ENCODE results near the gene TAF9. TPM values are rescaled to one million over a fixed set of nuclear protein-coding genes. Genes with fewer than 3 reads are reported as not detected.
"Not testable (repeated sequence)": the region's sequence is repeated elsewhere in the genome, so short reads cannot be mapped to it uniquely, and the experiment has no call there.

The TAF9 gene
- total RNA-seq, 1 donor from 2014 or later, result 66.3 TPM

DNA sequence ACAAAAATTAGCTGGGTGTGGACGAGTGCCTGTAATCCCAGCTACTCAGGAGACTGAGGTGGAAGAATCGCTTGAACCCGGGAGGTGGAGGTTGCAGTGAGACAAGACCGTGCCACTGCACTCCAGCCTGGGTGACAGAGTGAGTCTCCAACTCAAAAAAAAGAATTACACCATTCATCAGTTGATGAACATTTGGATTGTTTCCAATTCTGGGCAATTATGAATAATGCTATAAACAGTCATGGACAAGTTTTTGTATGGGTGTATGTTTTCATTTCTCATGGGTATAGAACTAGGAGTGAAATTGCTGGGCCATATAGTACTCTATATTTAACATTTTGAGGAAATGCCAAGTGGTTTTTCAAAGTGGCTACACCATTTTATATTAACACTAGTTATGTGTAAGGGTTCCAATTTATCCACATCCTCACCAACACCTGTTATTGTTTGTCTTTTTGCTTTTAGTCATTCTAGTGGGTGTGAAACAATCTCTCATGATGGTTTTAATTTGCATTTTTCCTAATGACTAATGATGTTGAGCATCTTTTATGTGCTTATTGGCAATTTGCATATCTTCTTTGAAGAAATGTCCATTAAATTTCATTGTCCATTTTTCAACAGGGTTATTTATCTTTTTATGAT, 27.7 kb downstream of the TAF9 start:
- DNase-seq (ENCODE audit: low read depth in 2 of 2), result no peak

DNA sequence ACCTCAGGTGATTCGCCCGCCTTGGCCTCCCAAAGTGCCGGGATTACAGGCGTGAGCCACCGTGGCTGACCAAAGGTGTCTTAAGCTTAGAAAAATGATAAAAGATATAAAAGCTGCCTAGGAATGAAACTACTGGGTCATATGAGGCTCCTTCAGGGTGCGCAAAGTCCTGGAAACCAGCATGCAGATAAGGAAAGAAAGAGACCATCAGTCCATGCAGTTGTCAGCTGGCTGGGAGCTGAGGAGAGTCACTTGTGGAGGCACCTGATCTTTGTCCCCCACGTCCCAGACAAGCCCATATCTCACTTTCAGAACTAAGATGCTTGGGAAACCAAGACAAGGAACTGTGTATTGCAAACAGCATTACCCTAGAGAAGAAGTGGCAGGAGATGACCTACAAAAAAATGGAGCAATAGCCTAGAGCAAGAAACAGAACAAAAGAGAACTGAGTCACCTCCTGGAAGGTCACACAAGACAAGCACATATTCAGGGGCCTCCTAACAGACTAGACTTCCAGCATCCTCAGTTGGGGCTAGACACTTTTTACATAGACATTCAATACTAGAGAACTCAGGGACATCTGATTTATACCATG, 33.9 kb downstream of the TAF9 start:
- DNase-seq (ENCODE audit: low read depth in 2 of 2), result no peak

DNA sequence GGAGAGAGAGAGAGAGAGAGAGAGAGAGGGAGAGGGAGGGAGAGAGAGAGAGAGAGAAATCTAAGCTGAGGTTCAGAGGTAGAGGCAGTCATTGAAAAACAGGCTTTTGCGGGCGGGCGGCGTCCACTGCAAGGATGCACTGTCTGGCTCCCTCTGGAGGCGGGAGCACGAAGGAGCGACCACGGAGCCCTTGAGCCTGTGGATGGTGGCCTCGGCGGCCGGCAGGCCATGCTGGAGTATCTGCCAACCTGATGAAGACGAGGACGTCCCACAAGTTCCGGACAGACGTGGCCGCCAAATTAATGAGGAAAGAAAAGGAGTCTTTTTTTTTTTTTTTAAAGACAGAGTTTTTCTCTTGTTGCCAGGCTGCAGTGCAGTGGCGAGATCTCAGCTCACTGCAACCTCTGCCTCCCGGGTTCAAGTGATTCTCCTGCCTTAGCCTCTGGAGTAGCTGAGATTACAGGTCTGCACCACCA, 34.5 kb downstream of the TAF9 start:
- peak; percentile 80 to 85 for DNase-seq (ENCODE audit: low read depth in 2 of 2)

DNA sequence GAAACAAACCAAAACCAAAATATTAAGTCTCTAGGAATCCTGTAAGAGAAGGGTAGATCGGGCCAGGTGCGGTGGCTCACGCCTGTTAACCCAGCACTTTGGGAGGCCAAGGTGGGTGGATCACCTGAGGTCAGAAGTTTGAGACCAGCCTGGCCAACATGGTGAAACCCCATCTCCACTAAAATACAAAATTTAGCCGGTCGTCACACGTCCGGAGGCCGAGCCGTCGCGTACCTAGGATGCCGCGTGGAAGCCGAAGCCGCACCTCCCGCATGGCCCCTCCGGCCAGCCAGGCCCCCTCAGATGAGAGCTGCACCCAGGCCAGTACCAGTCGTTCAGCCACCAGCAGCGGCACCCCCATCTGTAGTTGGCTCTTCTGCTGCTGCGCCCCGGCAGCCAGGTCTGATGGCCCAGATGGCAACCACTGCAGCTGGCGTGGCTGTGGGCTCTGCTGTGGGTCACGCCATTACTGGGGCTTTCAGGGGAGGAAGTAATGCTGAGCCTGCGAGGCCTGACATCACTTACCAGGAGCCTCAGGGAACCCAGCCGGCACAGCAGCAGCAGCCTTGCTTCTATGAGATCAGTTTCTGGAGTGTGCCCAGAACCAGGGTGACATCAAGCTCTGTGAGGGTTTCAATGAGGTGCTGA, 35.5 kb downstream of the TAF9 start:
- DNase-seq (ENCODE audit: low read depth in 2 of 2), result not testable (repeated sequence)

DNA sequence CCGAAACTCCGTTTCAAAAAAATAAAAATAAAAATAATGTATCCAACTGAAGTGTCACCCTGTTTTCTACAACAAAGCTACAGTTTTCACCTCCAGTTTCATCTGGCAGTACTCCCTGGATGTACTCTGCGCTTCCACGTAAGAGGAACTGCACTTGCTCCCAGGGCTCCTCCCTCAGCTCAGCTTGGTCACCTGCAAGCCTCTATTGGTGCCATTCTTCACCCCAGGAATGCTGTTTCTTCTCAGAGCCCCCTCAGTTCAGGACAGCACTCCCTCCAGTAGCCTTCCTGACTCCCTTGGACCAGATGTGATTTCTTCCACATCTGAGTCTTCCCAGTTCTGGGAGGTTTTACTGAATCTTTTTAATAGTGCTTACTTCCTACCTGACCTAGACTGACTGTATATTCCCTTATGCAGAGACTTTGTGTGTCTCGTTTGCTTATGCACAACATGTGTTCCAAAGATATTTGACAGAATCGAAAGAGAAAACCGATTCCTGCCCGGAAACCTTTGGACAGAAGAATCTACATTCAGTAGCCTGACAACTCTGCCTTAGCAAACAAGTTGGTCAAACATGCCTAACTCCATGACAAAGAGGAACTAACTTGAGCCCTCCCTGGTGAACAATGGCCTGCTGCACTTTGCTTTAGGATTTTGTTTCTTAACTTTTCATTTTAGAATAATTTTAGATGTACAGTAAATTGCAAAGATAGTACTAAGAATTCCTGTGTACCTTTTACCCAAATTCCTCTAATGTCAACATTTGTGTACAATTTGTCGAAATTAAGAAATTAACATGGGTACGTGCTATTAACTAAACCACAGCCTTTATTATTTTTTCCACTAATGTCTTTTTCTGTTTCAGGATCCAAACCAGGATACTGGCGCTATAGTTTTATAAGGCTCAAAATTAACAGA, 37.5 kb downstream of the TAF9 start:
- DNase-seq (ENCODE audit: low read depth in 2 of 2), result no peak

DNA sequence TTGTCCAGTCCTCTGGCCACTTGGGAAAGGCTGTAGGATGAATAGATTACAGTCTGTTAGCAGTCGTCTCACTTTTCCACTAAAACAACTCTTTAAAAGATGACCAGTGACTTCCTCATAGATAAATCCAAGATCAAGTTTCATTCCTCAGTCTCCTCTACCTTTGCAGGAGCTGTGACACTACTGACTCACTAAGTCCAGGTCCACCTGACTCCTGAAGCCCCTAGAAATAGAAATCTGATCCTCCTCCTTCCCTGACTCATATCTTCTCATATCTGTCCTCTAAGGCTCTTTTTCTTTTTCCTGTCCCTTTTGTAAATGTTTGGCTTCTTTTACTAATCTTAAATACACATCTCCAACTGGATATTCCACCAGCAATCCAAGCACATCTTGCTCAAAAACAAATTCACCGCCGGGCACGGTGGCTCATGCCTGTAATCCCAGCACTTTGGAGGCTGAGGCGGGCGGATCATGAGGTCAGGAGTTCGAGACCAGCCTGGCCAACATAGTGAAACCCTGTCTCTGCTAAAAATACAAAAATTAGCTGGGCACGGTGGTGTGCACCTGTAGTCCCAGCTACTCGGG, 39.3 kb downstream of the TAF9 start:
- no peak for DNase-seq (ENCODE audit: low read depth in 2 of 2)

DNA sequence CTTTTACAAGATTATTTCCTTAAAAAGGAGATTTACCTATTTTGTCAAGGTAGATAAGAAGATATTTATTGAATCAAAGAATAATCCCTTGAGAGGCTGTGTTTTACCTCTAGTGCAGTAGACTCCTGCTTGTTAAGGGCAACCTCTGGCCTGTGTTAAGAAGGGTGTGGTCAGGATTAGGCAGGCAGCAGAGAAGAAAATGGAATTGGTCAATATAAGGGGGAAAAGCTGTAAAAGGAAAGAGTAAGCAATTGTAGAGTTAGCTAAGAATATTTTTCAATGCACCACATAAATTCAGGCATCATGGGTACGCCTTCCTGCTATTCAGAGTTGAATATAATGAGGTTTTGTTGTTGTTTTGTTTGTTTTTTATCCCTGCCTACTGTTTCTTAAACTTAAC, 43.0 kb downstream of the TAF9 start:
- DNase-seq (ENCODE audit: low read depth in 2 of 2), result no peak

DNA sequence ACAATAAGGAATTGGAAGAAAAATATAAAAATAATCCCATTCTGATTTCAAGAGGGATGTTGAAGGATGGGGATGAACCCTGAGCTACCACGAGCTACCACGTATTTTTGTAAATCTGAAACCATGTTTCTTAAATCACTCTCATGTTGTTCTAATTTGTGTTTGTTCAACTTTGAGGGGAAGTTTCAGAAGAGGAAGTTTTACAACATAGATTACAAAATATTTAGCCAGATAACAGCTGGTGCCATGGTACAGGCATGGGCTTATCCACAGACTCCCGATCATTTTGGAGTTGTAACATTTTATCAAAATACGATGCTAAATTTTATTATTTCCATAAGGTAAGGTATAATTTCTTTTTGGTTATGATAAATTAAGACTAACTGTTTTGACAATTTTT, 51.9 kb downstream of the TAF9 start:
- DNase-seq (ENCODE audit: low read depth in 2 of 2), result no peak

DNA sequence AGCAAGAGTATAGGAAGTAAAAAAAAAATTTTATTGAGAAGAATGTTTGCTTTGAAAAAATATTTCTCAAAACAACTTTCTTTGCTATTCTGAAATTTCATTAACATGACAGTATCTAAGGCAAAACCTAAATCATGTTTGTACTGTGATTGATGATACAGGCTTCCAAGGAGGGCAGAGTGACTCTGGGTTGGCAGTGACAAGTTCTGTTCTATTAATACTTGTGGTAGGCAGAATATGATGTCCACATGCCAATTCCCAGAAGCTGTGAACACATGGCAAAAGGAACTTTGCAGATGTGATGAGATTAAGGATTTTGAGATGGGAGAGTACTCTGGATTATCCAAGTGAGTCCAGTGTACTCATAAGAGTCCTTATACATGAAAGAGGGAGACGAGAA, 53.3 kb downstream of the TAF9 start:
- DNase-seq (ENCODE audit: low read depth in 2 of 2), result no peak

Other genes with a start within 250 kb of the TAF9 start
- 20.4 and 68.2 TPM in 2 replicates for gene CCNB1, start 202.4 kb downstream of the TAF9 start, total RNA-seq
- 0.99 and 5.7 TPM in 2 replicates for gene CENPH, start 179.9 kb downstream of the TAF9 start, total RNA-seq
- gene CDK7, start 134.6 kb downstream of the TAF9 start, total RNA-seq, result 22.4 and 31.2 TPM in 2 replicates
- 2.2 and 3.8 TPM in 2 replicates for gene CCDC125, start 36.7 kb downstream of the TAF9 start, total RNA-seq
- gene AK6, start within 50 bp of the TAF9 start, total RNA-seq, result 12.6 and 17.3 TPM in 2 replicates
- gene RAD17, start 298 bp upstream of the TAF9 start, total RNA-seq, result 9.6 and 14.5 TPM in 2 replicates
- 1.1 and 2.0 TPM in 2 replicates for gene MARVELD2, start 45.6 kb upstream of the TAF9 start, total RNA-seq
- gene OCLN, start 123.3 kb upstream of the TAF9 start, total RNA-seq, result 1.3 and 2.8 TPM in 2 replicates
- gene GTF2H2C, start 190.7 kb upstream of the TAF9 start, total RNA-seq, result 16.5 and 18.5 TPM in 2 replicates